Keratinocyte (primary cell): ENCODE measurements around the gene DIAPH3.

Experiments used
- CTCF ChIP-seq, 3 experiments: IDR thresholded peaks in 1 of 3; conservative IDR thresholded peaks in 1 of 3; optimal IDR thresholded peaks in 1 of 3; 2 replicates in 2 of 3; 3 replicates in 1 of 3; pipeline versions ENCODE3 to v1.5.1; 2011; ENCODE audit warnings: low read length in 3 of 3, mild to moderate bottlenecking in 3 of 3, moderate library complexity in 2 of 3, control low read depth in 1 of 3, inconsistent platforms in 1 of 3; ENCODE audit not compliant: insufficient read depth in 2 of 3; ENCODE audit errors: extremely low read depth in 1 of 3
- EZH2 ChIP-seq: IDR thresholded peaks from one replicate; pipeline ENCODE4 v1.6.1; 2012; ENCODE audit warnings: inconsistent platforms, mild to moderate bottlenecking, low read length, moderate library complexity

- TF ChIP-seq EZH2 = no peak
- no peak for TF ChIP-seq CTCF (optimal IDR thresholded peaks at IDR 0.05 in 1 of 3, IDR thresholded peaks at IDR 0.05 in 1 of 3, conservative IDR thresholded peaks at IDR 0.05 in 1 of 3; ENCODE audit: extremely low read depth in 1 of 3, insufficient read depth in 2 of 3, low read length in 3 of 3)
These were observed 300.1 kb downstream of the DIAPH3 start for GRCh38 chr13:59863621-59864020.
